Activated B cell treated with CpG ODN at 0.5 μM for 24 hours (primary cell): ENCODE results near the gene ELAVL2. TPM values are rescaled to one million over a fixed set of nuclear protein-coding genes. Genes with fewer than 3 reads are reported as not detected.

ENCODE experiments used
- ATAC-seq: fragments of 200-7000 bp; cut with Tn5 transposase; one replicate; pipeline ENCODE4 v1.10.0; 2021; ENCODE audit warnings: low read depth, mild to moderate bottlenecking, moderate library complexity
- CTCF ChIA-PET: fragments of 350-600 bp; sonication (Branson Sonifier 250); formaldehyde crosslinking; loops from one replicate; lab custom pipeline; 2021; ENCODE audit warnings: antibody characterized with exemption; lab: Charles Lee
- POLR2A ChIA-PET: fragments of 350-600 bp; sonication (Branson Sonifier 250); formaldehyde crosslinking; loops from one replicate; lab custom pipeline; 2021; ENCODE audit warnings: antibody characterized with exemption; lab: Charles Lee
- DNase-seq: peaks from one replicate; pipeline ENCODE4 v3.0.0; 2022
- H3K27ac Mint-ChIP-seq: one replicate; pipeline ENCODE4 v1.8.0; 2020; ENCODE audit warnings: mixed read lengths
- H3K27me3 Mint-ChIP-seq: one replicate; pipeline ENCODE4 v1.8.0; 2021; ENCODE audit warnings: mixed read lengths
- H3K36me3 Mint-ChIP-seq: one replicate; pipeline ENCODE4 v1.8.0; 2021; ENCODE audit warnings: low read depth, mixed read lengths
- H3K4me1 Mint-ChIP-seq: one replicate; pipeline ENCODE4 v1.8.0; 2021; ENCODE audit warnings: mixed read lengths
- H3K4me3 Mint-ChIP-seq: one replicate; pipeline ENCODE4 v1.8.0; 2020; ENCODE audit warnings: mild to moderate bottlenecking, mixed read lengths
- H3K9me3 Mint-ChIP-seq: one replicate; pipeline ENCODE4 v1.8.0; 2020; ENCODE audit warnings: mixed read lengths
- CTCF ChIP-seq: fragments of 200-600 bp; IDR thresholded peaks from one replicate; pipeline ENCODE4 v1.8.0; 2022; ENCODE audit warnings: antibody characterized with exemption, mild to moderate bottlenecking
- intact Hi-C: fragments of 100-400 bp; cut with micrococcal nuclease; formaldehyde crosslinking; loops from one replicate; pipeline ENCODE4 v1.15.1; 2024
- total RNA-seq: library from RNA; stranded (reverse); gene quantifications from 2 replicates; pipeline ENCODE4 v1.2.3, GENCODE V29; 2022

ELAVL2 gene
- total RNA-seq, 1 donor from 2014 or later = not detected

- no peak for ATAC-seq
- ChIA-PET POLR2A (no interaction called here), CTCF (no interaction called here)
- Mint-ChIP-seq H3K36me3 (no peaks in the 10 kb centered on the region), H3K27ac (no peak overlapping the region), H3K9me3 (peaks cover 15% of the 10 kb centered on the region), H3K4me3 (no peak overlapping the region), H3K27me3 (no peaks in the 10 kb centered on the region), H3K4me1 (no peaks in the 10 kb centered on the region)
- DNase-seq = no peak
- no peak for TF ChIP-seq CTCF
- intact Hi-C loops = no loop called here
These were observed 79.7 kb downstream of the ELAVL2 start for GRCh38 chr9:23746317-23746716.

DNA sequence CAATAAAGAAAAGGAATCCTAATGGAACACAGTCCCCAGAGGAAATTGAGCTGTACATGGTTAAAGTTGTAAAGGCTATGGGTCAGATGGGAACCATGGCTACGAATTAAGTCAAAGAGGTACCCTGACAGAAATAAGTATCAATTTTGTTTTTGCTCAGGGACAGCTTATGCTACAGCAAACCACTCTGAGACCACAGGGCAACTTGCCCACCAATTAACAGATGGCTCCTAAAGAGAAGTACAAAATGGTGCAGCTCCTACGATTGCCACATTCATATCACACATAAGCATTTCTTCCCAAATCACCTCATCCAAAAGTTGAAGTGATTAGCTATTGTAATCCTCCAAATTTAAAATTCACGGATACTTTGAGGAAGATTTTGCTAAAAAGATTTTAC lies 83.0 kb downstream of the ELAVL2 start:
- H3K36me3 Mint-ChIP-seq = no peaks in the 10 kb centered on the region
- ATAC-seq (no peak), DNase-seq (no peak)
- H3K4me1 Mint-ChIP-seq = no peaks in the 10 kb centered on the region
- ChIA-PET CTCF (no interaction called here), POLR2A (no interaction called here)
- H3K27me3 Mint-ChIP-seq = no peaks in the 10 kb centered on the region
- intact Hi-C loops = no loop called here
- H3K4me3 Mint-ChIP-seq = no peak overlapping the region
- H3K27ac Mint-ChIP-seq = no peak overlapping the region
- no peak for TF ChIP-seq CTCF
- H3K9me3 Mint-ChIP-seq = peaks cover 7% of the 10 kb centered on the region

DNA sequence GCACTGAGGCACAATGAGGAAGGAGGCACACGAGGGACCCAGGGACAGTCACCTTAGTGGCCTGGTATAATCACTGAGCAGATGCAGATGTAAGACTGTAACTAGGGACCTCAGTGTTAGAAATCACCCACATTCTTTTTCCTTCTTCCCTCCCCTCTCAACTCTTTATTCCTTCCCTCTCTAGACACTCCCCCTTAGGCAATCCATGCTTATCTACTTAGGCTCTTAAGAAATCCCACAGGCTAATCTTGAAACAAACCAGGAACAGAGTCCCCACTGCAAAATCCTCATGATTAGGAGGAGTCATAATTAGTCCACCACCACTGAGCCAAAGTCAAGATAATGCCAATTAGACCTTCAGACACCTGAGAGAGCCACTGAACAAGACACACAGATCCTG lies 84.7 kb downstream of the ELAVL2 start:
- ChIA-PET POLR2A (no interaction called here), CTCF (no interaction called here)
- ATAC-seq (no peak), DNase-seq (no peak)
- intact Hi-C loops = no loop called here
- H3K9me3 Mint-ChIP-seq = peaks cover 5% of the 10 kb centered on the region
- no peak for TF ChIP-seq CTCF
- H3K27ac Mint-ChIP-seq = no peak overlapping the region
- H3K4me1 Mint-ChIP-seq = no peaks in the 10 kb centered on the region
- no peak overlapping the region for H3K4me3 Mint-ChIP-seq
- no peaks in the 10 kb centered on the region for H3K27me3 Mint-ChIP-seq
- no peaks in the 10 kb centered on the region for H3K36me3 Mint-ChIP-seq

DNA sequence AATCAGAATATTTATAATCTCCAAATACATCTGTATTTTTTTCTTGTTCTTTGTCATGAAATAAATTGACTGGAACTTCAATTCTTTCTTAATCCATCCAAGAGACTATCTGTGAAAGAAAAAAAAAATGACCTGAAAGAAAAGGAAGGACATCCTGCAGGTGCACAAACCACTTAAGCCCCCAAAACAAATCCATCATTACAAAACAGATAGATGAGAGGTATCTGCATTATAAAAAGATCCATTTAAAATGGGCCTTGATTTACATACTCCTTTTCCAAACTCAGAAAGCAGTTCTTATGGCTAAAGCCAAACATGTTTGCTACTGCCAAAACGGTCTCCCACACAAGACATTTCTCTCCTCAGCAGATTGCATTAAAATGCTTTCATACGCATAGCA lies 85.5 kb downstream of the ELAVL2 start:
- ATAC-seq = no peak
- DNase-seq = no peak
- no peak for TF ChIP-seq CTCF
- Mint-ChIP-seq H3K4me3 (no peak overlapping the region), H3K36me3 (no peaks in the 10 kb centered on the region), H3K27me3 (no peaks in the 10 kb centered on the region), H3K4me1 (no peaks in the 10 kb centered on the region), H3K27ac (no peak overlapping the region), H3K9me3 (peaks cover 5% of the 10 kb centered on the region)
- POLR2A ChIA-PET = no interaction called here
- CTCF ChIA-PET = no interaction called here
- intact Hi-C loops = no loop called here

DNA sequence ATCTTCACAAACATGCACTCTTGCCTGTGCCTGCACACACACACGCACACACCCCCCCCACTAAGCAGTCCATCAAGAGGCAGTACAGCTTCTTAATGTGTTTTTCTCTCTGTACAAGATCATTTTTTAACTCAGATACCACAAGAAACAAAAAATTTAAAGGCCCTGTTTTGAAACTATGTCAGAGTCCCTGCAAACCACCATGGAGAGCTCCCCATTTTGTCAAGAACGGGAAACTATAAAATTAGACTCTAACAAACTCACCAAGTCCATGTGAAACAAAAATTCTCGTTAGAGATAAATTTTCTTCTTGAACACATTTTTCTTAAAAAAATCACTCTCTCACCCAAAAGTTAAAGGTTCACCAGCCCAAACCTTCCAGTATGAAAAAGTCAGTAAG lies 86.3 kb downstream of the ELAVL2 start:
- DNase-seq = no peak
- Mint-ChIP-seq H3K36me3 (no peaks in the 10 kb centered on the region), H3K4me3 (no peak overlapping the region), H3K4me1 (no peaks in the 10 kb centered on the region), H3K9me3 (peaks cover 5% of the 10 kb centered on the region), H3K27ac (no peak overlapping the region), H3K27me3 (no peaks in the 10 kb centered on the region)
- intact Hi-C loops = no loop called here
- ChIA-PET CTCF (no interaction called here), POLR2A (no interaction called here)
- no peak for ATAC-seq
- TF ChIP-seq CTCF = no peak
